AG04450 (cell line): ENCODE measurements around the gene TSPEAR. TPM values are rescaled to one million over a fixed set of nuclear protein-coding genes. Genes with fewer than 3 reads are reported as not detected.

Experiments
- CTCF ChIA-PET: fragments of 300-600, 350-600 bp; formaldehyde crosslinking; extraction: SDS; loops from one replicate; lab custom pipeline; 2022; ENCODE audit warnings: antibody characterized with exemption, inconsistent platforms; lab: Charles Lee
- POLR2A ChIA-PET: fragments of 350-600 bp; formaldehyde crosslinking; extraction: SDS; loops from one replicate; lab custom pipeline; 2021; ENCODE audit warnings: antibody characterized with exemption, inconsistent platforms; lab: Yijun Ruan, JAX
- DNase-seq: peaks from one replicate; pipeline ENCODE4 v3.0.0-alpha.2; 2011; ENCODE audit warnings: low read depth, low spot score
- H3K27ac ChIP-seq: one replicate; pipeline ENCODE4 v1.5.1; 2012; ENCODE audit warnings: low read depth, low read length, control low read depth
- H3K27me3 ChIP-seq: one replicate; pipeline ENCODE4 v1.6.0; 2012; ENCODE audit warnings: low read length; ENCODE audit not compliant: control insufficient read depth, insufficient read depth
- H3K4me3 ChIP-seq: 2 replicates; pipeline ENCODE4 v1.5.1; 2011; ENCODE audit warnings: mild to moderate bottlenecking, low read depth, low read length, control low read depth
- H3K9me3 ChIP-seq: 2 replicates; pipeline ENCODE4 v1.5.1; 2012; ENCODE audit warnings: low read length; ENCODE audit not compliant: control insufficient read depth, insufficient read depth
- polyA plus RNA-seq: library from polyadenylated mRNA; depleted of rRNA; stranded (reverse); fragments of >200 nt; gene quantifications from 2 replicates; pipeline ENCODE4 v1.2.3, GENCODE V29; 2011
- TF ChIP-seq, protein P1 (sequence below): IDR thresholded peaks from 2 replicates; pipeline ENCODE4 v1.5.1; 2011; ENCODE audit warnings: low read depth, low read length, control low read depth, inconsistent platforms

Gene TSPEAR
- polyA plus RNA-seq, 1 experiment: not detected

DNA sequence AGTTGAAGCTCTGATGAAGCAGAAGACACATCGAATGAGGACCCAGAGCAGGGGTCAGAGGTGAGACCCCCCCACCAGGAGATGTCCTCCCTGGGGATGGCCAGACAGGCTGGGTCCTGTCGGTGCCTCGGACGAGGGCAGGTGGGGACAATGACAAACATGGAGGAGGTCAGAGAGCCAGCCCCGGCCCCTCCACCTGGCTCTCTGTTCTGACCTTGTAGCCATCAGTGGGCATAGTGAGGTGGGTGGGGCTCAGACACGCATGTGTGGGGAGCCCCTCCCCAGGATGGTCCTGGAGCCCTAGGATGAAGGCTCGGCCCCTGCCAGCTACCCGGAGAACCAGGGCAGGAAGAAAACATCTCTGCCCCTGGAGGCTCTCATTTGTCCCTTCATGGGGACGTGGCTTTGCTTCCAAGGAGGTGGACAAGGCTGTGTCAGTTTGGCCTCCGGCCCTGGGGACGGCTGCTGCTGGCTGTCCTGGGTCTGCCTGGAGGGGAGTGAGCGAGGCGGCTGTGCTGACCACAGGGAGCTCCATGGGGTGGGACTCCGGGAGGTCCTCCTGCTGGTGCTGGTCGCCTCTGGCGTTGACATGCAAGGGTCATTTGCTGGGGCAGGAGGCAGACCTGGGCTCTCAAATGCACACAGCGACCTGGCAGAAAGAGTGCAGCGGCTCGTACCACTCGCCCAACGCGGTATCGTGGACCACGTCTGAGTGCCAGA, 121.6 kb downstream of the TSPEAR start:
- Histone ChIP-seq H3K27ac (no peak overlapping the region), H3K27me3 (peaks cover 10% of the 10 kb centered on the region), H3K4me3 (no peak overlapping the region), H3K9me3 (no peaks in the 10 kb centered on the region; the same call in 1 of the 2 replicates)
- POLR2A ChIA-PET: no interaction called here
- no peak for DNase-seq
- CTCF ChIA-PET: no interaction called here
- TF ChIP-seq, protein P1, sequence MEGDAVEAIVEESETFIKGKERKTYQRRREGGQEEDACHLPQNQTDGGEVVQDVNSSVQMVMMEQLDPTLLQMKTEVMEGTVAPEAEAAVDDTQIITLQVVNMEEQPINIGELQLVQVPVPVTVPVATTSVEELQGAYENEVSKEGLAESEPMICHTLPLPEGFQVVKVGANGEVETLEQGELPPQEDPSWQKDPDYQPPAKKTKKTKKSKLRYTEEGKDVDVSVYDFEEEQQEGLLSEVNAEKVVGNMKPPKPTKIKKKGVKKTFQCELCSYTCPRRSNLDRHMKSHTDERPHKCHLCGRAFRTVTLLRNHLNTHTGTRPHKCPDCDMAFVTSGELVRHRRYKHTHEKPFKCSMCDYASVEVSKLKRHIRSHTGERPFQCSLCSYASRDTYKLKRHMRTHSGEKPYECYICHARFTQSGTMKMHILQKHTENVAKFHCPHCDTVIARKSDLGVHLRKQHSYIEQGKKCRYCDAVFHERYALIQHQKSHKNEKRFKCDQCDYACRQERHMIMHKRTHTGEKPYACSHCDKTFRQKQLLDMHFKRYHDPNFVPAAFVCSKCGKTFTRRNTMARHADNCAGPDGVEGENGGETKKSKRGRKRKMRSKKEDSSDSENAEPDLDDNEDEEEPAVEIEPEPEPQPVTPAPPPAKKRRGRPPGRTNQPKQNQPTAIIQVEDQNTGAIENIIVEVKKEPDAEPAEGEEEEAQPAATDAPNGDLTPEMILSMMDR: no peak

DNA sequence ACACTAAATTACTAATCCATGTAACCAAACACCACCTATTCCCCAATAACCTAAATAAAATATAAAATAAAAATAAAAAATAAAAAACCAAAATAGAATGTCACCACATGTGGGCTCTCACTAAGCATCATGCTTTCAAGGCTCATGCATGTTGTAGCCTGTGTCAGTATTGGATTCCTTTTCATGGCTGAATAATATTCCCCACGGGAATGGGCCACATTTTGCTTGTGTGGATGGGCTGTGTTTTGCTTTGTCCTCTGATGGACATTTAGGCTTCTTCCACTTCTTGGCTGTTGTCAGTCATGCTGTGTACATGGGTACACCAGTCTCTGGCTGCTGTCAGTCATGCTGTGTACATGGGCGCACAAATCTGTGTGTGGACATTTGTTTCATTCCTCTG, 122.3 kb downstream of the TSPEAR start:
- Histone ChIP-seq H3K27me3 (peaks cover 8% of the 10 kb centered on the region), H3K27ac (no peak overlapping the region), H3K4me3 (no peak overlapping the region), H3K9me3 (no peaks in the 10 kb centered on the region; the same call in 1 of the 2 replicates)
- TF ChIP-seq, protein P1: no peak
- ChIA-PET CTCF (no interaction called here), POLR2A (no interaction called here)
- DNase-seq: no peak

DNA sequence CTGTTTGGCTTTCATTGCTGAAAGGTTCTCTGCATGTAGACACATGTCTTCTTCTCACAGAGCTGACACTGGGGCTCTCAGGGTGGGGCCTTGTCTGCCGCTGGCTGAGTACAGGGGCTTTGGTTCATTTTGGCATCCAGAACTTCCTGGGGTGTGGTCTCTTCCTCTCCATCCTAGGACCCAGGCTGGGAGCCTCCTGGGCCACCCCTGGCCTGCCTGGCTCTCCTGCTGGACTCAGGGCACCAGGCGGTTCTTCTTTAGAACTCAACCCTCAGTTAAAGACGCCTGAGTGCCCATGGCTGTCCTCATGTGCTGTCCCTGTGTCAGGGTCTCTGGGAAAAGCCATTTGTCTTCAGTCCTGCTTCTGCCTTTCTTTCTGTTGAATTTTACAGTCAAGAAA, 125.5 kb downstream of the TSPEAR start:
- CTCF ChIA-PET: no interaction called here
- Histone ChIP-seq H3K27me3 (no peaks in the 10 kb centered on the region), H3K9me3 (peaks cover 6% of the 10 kb centered on the region), H3K27ac (no peak overlapping the region), H3K4me3 (no peak overlapping the region)
- POLR2A ChIA-PET: no interaction called here
- DNase-seq: no peak
- TF ChIP-seq, protein P1: no peak

DNA sequence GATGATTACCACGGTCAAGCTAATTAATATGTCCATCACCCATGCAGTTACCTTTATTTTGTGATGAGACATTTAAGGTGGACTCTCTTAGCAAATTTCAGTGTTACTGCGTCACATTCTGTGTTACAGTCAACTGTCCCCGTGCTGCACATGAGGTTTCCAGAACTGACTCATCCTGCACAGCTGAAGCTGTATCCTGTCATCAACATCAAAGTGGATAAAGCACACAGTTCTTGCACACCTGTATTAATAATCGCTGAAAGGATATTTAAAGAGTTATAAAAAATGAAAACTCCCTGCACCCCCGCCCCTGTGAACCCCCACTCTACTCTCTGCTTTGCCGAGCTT, 127.6 kb downstream of the TSPEAR start:
- H3K27ac ChIP-seq: no peak overlapping the region
- ChIA-PET CTCF (interaction anchor here (0.5 kb wide), 1 partner anchor 52 kb away, joined by 5 read pairs; no protein-coding TSS in a partner anchor), POLR2A (no interaction called here)
- DNase-seq: no peak
- H3K27me3 ChIP-seq: no peaks in the 10 kb centered on the region
- TF ChIP-seq, protein P1: no peak
- no peak overlapping the region for H3K4me3 ChIP-seq
- peaks cover 25% of the 10 kb centered on the region for H3K9me3 ChIP-seq

DNA sequence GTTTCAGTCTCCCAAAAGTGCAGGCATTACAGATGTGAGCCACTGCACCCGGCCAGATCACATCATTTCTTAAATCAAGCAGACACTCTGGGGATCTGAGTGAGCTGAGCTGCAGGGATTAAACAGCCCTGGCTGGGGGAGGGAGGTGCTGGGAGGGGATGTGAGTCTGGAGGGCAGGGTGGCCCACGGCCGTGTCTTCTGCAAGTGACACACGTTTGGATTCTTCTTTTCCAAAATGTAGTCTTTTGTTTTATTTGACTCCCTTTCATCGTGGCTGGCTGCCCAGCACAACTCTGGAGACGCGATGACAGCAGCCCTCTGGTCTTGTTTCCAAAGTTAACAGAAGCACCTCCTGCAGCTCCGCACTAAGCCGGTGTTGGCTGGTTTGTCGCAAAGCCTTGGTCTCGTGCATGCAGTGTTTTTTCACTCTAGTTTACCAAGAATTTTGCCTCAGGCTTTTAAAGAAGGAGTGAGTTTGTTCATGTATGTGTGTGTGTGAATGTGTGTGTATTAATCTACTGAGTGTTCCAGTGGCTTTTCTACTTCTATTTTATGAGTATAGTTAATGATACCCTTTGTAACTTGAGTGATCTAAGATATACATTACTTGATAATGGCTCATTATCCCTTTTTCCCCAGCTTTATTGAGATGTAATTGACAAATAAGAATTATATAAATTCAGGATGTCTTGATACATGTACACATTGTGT, 128.1 kb downstream of the TSPEAR start:
- H3K27me3 ChIP-seq: no peaks in the 10 kb centered on the region
- H3K4me3 ChIP-seq: no peak overlapping the region
- TF ChIP-seq, protein P1: no peak
- ChIA-PET CTCF (interaction anchor here (0.5 kb wide), 1 partner anchor 52 kb away, joined by 5 read pairs; no protein-coding TSS in a partner anchor), POLR2A (no interaction called here)
- no peak overlapping the region for H3K27ac ChIP-seq
- peaks cover 30% of the 10 kb centered on the region for H3K9me3 ChIP-seq
- DNase-seq: no peak
